Activated T-helper 1 cell treated with anti-CD3 and anti-CD28 coated beads, Interleukin-2, amount 50 U/mL, for 16 hours (primary cell): ENCODE measurements around the gene ANKRD44.
"Not testable (repeated sequence)": the region's sequence is repeated elsewhere in the genome, so short reads cannot be mapped to it uniquely, and the experiment has no call there.

ENCODE experiments used
- DNase-seq, 2 donors: peaks; one replicate each; pipeline ENCODE4 v3.0.0-alpha.2; 2020; ENCODE audit warnings: low read depth in 1 of 2, low spot score in 1 of 2

The ANKRD44 gene

GRCh38 chr2:197054437-197054836 lies 256.1 kb downstream of the ANKRD44 start:
- no peak for DNase-seq

DNA sequence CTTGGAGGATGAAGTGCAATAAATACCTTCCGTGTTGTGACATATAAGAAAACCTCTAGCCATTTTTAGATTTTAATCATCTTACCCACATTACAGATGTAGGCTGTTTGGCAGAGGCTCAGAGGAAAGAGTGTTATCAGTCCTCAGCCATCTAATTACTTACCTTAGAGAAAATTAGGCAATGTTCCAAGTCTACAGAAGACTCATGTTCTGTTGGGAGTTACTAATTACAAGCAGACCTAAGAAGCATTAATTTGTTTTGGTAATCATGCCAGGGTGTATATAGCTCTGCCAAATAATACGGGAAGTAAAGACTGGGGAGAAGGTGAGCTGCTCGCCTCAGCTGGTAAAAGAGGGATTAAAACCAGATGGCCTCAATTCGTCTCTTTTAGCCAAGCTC lies 258.2 kb downstream of the ANKRD44 start:
- DNase-seq: no peak

DNA sequence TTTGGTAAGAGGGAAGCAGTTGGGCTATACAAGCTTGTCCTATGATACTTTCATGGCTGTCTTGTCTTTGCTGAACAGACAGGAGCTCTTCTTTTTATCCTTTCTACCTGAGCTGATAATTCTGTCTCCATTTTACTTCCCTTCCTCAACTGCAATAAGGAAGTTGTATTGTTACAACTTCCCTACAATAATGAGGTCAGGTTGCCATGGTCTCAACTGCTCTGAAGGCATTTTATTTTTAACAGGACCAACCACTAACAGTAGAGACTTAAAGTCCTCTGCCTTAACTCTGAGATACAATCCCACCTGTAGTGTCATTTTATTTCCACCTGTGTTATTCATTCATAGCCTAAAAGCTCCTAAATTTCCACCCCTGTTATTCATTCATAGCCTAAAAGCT lies 265.5 kb downstream of the ANKRD44 start:
- no peak for DNase-seq

DNA sequence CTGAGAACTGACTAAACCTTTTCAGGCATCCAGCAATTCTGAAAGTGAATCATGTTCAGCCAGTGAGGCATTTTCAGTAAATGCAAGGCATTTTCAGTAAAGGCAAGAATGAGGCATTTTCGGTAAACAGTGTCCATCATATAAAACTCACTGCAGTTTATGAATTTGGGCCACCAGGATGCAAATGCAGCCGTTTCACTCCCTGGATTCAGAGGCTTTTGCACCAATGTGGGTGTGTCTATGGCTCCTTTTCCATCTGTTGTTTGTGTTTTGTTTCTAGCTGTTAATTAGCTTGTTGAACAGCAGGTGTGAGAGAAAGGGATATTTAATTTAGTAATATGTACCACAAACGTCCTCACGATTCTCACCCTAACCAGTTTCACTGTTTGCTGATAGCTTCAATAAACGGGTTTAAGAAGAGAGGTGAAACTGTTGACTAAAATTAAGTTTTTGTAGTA lies 267.8 kb downstream of the ANKRD44 start:
- DNase-seq: no peak

- DNase-seq: no peak
Observed at GRCh38 chr2:197037863-197038398, 272.6 kb downstream of the ANKRD44 start.

DNA sequence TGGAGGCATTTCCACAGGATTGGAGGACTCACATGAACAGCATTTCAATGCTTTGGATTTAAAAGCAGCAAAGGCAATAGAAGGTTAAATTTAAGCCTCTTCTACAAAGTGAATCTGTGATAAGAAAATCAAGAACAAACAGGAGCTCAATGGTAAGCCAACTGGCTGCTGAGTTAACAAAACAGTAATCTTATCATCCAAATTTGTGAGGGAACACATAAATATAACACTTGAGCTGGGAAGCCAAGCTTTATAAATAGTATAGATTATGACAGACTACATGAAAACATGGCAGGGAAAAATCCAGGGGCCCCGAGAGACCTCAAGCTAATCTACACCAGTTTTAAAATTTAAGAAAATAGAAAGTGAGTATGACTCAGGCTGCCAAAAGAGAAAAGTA lies 275.6 kb downstream of the ANKRD44 start:
- no peak for DNase-seq

- DNase-seq: no peak
Observed at GRCh38 chr2:197034292-197034691, 276.3 kb downstream of the ANKRD44 start.

DNA sequence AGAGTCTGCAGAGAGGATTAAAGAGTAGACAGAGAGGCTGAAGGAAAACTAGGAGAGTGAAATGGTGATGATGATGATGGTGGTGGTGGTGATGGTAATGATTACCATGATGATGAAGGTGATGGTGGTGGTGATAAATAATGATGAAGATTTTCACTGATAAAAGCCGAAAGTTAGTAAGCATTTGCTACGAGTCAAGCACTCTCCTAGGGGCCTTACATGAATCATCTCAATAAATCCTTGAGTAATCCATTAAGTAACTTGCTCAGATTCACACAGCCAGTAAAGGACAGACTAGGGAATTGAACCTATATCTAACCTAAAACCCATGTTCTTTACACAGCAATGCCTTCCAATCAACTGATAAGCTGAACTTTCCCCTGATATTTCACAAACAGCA lies 277.4 kb downstream of the ANKRD44 start:
- DNase-seq: no peak

DNA sequence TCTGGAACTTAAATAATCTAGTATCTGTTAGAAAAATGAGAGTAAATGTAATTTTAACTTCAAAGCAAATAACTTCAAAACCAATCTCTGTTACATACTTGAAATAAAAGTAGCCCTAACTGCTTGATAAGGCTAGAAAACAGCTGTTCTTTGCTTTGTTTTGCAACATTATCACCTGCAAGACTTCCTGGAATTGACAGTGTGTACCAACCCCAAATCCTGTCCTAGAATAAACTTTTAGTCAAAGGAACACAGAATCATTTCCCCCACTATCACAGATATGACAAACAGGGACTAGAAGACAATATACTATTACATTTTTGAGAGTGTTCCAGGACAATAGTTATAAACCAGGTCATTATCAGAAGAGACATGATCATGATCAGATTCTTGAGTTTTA lies 278.8 kb downstream of the ANKRD44 start:
- DNase-seq: no peak

GRCh38 chr2:197030090-197030489 lies 280.5 kb downstream of the ANKRD44 start:
- DNase-seq: no peak

DNA sequence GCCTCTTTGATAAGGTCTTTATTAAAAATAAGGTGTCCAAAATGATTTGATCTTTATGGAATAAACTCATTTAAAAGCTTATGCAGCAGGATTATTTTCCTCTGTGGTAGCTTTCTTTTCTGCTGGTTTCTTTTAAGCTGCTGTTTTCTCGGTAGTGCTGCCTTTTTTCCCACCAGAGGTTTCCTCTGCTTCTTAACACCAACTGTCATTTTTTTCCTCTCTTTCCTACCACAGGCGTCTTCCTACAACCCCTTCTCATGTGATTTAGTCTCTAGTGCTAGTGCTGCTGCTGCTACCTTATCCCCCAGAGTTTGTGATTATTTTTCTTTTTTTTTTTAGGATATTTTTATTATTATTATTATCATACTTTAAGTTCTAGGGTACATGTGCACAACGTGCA lies 281.9 kb downstream of the ANKRD44 start:
- no peak for DNase-seq

DNA sequence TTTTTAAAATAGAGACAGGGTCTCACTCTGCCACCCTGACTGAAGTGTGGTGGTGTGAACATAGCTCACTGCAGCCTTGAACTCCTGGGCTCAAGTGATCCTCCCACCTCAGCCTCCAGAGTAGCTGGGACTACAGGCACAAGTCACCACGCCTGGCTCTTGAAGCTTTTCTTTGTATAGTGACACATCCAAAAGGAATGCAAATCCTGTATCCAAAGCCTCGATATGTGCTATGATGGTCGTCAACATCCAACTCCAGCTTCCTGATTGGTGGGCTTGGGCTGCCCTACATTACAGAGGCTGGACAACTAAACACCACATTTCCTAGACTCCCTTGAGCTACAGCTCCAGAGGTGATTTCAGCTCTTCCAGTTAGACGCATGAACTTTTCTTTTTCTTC lies 282.4 kb downstream of the ANKRD44 start:
- DNase-seq: no peak

DNA sequence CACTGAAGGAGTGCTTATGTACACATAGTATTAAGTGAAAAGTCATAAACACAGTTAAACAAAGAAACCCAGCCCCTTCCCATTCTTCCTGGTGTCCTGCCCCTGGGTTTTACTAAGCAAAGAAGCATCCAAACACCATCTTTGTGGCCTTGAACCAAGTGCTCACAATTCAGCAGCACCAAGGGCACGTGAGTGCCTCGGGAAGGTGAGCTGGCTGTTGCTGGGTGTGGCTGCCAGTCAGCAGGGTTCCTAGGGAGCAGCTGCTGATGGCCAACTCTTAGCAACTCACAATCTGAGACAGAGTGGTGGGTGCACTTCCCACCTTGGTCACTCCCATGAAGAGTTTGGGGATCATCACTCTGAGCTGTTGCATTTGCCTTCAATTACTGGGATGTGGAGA lies 286.4 kb downstream of the ANKRD44 start:
- DNase-seq: no peak

DNA sequence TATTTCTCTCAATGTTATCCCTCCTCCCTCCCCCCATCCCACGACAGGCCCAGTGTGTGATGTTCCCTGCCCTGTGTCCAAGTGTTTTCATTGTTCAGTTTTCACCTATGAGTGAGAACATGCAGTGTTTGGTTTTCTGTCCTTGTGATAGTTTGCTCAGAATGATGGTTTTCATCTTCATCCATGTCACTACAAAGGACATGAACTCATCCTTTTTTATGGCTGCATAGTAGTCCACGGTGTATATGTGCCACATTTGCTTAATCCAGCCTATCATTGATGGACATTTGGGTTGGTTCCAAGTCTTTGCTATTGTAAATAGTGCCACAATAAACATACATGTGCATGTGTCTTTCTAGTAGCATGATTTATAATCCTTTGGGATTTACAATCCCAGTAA lies 289.7 kb downstream of the ANKRD44 start:
- not testable (repeated sequence) for DNase-seq

DNA sequence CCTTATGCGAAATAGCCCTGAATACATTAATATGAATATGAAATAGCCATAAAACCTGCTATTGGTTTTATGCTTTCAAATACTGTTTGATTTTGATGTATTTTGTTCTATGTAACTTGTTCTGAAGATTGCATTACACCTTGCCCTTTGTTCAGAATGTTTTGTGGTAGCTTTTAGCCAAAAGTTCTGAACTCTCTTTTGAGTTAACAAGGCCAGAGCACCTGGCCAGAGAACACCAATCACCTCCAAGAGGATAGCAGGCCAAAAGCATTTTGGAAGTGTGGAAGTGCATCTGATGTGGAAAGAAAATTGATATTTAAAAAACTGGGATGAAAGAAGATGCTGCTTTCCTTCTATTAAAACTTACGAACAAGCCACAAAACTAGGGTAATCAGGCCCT lies 297.5 kb downstream of the ANKRD44 start:
- DNase-seq: no peak

- DNase-seq: no peak
Observed at GRCh38 chr2:197011801-197012641, 298.6 kb downstream of the ANKRD44 start.

GRCh38 chr2:197011021-197011417 lies 299.6 kb downstream of the ANKRD44 start:
- no peak for DNase-seq

- no peak for DNase-seq
Observed at GRCh38 chr2:197010200-197011020, 300.2 kb downstream of the ANKRD44 start.

GRCh38 chr2:197008741-197009341 lies 301.7 kb downstream of the ANKRD44 start:
- DNase-seq: not testable (repeated sequence)

- no peak for DNase-seq
Observed at GRCh38 chr2:197007716-197008628, 302.6 kb downstream of the ANKRD44 start.

DNA sequence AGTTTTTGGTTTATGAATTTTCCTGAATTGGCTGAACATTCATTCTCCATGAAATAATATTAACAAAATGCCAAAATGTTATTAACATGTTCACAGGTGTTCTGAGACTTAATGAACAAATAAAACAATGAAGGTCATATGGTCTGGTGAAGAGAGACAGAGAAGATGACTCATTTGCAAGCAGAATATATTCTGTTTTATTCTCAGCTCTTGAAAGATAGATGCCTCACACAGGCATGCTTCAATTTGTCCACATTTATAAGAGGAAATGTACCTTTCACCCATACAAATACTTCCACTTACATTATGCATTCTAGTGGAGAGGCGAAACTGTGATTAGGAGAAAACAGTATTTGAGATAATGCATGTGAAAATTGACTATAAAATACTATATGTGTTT lies 308.7 kb downstream of the ANKRD44 start:
- no peak for DNase-seq
